ENCODE data around the gene CFAP161. TPM values are rescaled to one million over a fixed set of nuclear protein-coding genes. Genes with fewer than 3 reads are reported as not detected.

The CFAP161 gene, protein sequence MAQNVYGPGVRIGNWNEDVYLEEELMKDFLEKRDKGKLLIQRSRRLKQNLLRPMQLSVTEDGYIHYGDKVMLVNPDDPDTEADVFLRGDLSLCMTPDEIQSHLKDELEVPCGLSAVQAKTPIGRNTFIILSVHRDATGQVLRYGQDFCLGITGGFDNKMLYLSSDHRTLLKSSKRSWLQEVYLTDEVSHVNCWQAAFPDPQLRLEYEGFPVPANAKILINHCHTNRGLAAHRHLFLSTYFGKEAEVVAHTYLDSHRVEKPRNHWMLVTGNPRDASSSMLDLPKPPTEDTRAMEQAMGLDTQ
- total RNA-seq: 0.25 TPM

DNA sequence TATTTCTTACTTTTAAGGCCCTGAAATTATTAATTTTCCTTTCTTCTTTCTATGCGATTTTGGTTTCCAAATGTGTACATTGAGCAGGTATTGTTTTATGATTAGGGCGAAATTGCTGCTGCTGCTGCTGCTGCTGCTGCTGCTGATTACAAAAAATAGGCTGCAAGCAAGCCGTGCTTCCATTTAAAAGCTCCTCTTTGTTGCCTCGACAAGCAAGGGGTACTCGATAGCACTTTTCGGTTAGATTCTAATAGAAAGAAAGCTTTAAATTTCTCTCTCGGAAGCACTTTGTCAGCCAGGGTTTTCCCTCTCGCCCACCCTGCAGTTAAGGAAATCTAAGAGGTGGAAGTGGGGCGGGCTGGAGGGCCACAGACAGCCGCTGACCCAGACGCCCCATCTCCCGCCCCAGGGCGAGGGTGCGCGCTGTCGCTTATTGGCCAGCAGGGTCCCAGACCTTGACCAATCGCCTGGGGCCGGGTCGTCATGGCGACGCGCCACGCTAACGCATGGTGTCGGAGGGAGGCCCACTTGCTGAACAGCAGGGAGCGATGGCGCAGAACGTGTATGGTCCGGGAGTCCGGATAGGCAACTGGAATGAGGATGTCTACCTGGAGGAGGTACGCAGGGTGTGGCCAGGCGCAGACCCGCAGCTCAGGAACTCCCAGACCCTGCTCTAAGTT lies at the start of gene CFAP161:
TSS of gene CFAP161 (plus strand) at position 489 of the 680 bp plus-strand sequence. CDS start at position 549, 60 bp downstream.
- DNase-seq (ENCODE audit: low spot score) (peak; percentile 55), ATAC-seq (peak; percentile 64)

DNA sequence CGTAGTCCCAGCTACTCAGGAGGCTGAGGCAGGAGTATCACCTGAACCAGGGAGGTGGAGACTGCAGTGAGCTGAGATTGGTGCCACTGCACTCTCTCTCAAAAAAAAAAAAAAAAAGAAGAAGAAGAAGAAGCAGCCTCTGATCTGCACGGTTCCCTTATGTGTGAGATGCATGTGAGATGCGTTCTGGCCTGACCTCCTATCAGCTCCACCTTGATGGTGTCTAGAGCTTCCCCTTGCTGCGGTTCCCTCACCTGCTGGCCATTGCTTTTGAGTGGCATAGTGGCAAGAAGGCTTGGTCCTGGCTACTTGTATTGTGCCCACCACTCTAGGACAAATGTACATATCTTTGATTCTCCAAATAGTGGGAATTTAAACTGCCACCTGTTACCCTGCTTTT lies 49.4 kb upstream of the CFAP161 start:
- DNase-seq (ENCODE audit: low spot score): no peak
- no peak for ATAC-seq

DNA sequence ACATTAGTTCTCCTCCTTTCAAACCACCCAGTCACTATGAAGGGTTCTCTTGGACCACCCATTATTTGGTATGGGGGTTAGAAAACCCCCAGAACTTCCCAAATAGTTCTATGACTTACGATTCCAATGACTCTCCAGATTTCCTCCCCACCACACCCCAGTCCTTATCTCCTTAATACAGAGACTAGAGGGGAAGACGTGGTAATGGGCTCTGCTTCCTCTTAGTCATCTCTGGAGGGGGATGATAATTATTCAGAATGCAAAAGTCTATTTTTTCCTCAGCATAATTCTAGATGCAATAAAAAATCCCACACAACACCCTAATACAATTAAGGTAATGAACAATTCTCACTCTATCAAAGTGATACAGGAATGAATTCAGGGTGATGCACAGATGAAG lies 48.9 kb upstream of the CFAP161 start:
- DNase-seq (ENCODE audit: low spot score) (no peak), ATAC-seq (no peak)

DNA sequence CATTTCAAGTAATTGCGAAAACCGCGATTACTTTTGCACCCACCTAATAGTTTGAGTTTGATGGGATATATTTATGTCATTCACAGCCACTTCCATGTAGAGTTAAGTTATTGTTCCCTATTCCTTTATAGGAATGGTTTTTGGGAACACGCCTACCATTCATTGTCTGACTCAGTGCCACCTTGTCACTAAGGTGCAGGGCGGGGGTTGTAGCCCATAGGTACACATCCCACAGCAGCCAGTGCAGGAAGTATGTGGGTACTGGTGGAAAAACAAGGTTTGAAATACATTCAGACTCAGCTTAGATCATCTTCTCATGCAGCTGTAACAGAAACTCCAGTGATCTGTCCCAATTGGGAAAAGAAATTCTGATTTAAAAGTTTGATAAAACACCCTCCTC lies 48.2 kb upstream of the CFAP161 start:
- DNase-seq (ENCODE audit: low spot score) (no peak), ATAC-seq (no peak)

DNA sequence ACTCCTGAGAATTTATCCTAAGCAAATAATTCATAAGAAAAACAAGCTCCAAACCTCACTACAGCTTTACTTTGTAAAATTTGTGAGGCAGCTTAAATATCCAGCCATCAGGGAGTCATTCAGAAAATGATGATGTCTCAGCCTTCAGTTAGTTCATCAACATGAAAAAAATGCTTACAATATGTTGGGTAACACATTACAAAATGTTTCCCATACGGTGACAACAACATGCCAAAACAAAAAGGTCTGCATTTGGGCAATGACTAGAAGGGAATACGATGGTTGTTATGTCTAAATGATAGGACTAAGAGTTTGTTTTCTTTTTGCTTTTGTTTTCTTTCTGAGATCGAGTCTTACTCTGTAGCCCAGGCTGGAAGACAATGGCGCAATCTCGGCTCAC lies 47.0 kb upstream of the CFAP161 start:
- ATAC-seq: no peak
- DNase-seq (ENCODE audit: low spot score): no peak

DNA sequence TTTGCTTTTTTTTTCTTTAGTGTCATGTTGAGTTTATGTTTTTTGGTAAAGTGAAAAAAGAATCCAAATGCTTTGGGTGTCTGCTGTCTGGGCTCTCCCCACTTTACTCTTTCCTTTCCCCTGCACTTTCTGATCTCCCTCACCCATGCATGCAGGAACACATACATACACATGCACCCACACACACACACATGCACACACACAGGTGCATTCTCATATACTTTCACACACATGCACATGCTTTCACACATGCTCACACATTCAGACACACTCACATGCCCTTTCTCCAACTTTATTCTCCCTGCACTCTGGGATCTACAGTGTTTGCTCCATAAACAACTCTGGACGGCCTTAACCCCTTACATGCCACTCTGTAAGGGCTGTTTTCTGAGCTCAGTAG lies 46.4 kb upstream of the CFAP161 start:
- no peak for DNase-seq (ENCODE audit: low spot score)
- ATAC-seq: no peak

DNA sequence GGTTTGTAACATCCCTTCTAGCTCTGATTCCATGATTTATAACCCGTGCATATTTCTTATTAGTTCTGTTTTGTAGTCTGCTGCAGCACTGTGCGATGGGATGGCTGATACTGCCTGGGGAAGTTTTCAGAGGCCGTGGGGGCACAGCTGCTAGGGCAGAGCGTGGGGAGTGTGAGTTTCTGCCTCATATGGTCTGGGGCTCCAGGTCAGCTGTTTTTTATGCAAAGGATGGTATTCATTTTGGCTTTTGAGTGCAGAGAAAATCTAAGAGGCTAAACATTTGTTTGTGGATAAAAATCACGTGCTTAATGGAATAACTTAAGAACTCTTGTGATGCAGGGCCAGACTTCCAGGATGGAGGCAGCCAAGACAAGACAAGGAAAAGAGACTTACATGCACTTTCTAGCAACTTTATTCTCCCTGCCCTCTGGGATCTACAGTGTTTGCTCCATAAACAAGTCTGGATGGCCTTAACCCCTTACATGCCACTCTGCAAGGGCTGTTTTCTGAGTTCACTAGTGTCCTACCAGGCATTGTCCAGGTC lies 45.5 kb upstream of the CFAP161 start:
- no peak for DNase-seq (ENCODE audit: low spot score)
- ATAC-seq: no peak

DNA sequence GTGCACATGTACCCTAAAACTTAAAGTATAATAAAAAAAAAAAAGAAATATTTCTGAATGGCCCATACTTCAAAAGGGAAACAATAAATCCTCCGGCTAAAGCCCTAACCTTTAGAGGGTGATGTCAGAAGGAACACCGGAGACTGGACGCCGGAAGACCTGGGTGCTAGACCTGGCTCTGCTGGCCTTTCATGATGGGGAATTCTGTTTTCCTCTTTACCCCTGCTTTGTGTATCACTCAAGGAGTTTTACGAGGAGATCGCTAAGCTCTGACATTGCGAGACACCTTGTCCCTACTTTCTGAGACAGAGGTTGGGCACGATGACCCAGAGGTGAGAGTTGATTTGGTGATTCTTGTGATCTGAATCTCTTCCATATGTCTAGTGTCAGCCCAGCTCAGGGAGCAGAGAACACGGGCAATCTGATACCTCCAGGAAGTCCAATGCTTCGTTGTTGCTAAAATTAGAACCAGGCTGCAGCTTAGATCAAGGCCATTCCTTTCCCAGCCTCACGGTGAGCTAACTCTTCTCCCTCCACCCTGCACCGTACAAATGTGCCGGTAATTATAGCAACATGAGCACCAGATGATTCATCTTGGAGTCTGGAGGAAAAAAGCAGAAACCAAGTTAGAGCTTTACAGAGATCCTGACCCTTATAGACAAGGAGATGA lies 42.0 kb upstream of the CFAP161 start:
- no peak for ATAC-seq
- DNase-seq (ENCODE audit: low spot score): no peak

DNA sequence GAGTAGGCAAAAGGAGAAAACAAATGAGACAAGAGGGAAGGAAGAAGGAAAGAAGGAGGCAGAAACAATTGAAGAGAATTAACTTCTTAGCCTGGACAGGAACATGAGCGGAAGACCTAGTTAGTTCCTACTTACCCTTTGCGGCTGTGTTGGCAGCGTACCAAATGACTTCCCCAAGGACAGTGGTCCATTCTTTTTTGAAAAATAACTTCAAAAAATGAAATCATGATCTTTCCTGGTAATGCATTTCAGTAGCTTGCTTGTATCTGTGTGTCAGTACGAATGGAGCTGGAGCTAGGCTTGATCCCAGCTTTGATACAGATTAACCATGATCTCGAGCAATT lies 41.5 kb upstream of the CFAP161 start:
- ATAC-seq (no peak), DNase-seq (ENCODE audit: low spot score) (no peak)

DNA sequence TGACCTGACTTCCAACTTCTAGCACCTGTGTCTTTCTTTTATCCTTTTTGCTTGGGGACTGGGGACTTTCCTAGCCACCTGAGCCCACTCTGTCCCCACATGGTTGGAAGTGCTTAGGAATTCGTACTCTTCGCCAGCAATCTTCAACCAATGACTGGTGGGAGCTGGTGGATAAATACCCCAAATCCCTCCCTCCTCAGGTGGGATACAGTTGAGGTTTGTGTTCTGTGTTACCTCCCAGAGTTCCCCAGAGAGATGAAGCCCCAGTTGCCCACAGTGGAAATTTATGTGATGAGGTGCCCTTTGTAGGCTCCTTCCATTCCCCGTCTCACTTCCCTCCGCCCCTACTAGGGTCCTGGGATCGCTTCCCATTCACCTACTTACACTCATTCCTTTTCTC lies 40.1 kb upstream of the CFAP161 start:
- no peak for DNase-seq (ENCODE audit: low spot score)

DNA sequence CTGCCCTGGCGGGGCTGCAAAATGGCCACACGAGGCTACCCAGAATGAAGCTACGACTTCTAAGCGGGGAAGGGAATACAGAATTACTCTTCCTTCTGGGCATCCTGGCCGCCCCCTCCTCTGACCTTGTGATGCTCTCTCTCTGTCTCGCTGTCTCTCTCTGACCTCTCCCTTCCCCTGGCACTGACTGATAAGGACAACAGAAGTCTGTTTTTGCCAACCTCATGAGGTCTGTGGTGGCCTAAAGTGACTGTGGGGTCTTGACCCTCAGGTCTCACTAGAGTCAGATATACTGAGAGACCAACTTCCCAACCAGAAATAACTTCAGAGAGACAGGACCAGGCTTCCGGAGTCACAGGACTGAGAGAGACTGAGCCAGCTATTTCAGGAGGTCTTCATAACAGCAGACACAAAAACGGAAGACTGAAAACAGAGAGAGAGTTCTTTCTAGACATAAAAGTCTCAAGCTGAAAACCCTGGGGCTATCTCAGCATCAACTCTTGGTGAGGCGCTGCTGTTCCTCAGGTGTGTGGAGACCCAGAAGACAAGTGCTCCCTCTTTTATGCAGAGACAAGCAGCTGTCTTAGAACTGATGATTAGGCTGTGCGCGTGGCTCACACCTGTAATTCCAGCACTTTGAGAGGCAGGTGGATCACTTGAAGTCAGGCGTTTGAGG lies 38.2 kb upstream of the CFAP161 start:
- ATAC-seq: no peak

More for the DNA sequence above, 40.1 kb upstream of the CFAP161 start:
- no peak for ATAC-seq

DNA sequence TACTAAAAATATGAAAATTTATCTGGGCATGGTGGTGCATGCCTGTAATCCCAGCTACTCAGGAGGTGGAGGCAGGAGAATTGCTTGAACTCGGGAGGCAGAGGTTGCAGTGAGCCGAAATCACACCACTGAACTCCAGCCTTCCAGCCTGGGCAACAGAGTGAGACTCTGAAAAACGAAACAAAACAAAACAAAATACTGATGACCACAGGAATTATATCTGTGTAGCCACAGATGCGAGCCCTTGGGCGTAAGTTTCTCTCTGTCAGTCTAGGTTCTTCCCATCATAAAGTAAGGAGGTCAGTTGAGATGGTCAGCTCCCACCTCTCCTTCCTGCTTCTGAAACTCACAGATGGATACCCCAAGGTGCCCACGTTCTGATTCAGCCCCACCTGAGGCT lies 37.7 kb upstream of the CFAP161 start:
- no peak for DNase-seq (ENCODE audit: low spot score)
- no peak for ATAC-seq

More for the DNA sequence above, 38.2 kb upstream of the CFAP161 start:
- DNase-seq (ENCODE audit: low spot score): no peak

DNA sequence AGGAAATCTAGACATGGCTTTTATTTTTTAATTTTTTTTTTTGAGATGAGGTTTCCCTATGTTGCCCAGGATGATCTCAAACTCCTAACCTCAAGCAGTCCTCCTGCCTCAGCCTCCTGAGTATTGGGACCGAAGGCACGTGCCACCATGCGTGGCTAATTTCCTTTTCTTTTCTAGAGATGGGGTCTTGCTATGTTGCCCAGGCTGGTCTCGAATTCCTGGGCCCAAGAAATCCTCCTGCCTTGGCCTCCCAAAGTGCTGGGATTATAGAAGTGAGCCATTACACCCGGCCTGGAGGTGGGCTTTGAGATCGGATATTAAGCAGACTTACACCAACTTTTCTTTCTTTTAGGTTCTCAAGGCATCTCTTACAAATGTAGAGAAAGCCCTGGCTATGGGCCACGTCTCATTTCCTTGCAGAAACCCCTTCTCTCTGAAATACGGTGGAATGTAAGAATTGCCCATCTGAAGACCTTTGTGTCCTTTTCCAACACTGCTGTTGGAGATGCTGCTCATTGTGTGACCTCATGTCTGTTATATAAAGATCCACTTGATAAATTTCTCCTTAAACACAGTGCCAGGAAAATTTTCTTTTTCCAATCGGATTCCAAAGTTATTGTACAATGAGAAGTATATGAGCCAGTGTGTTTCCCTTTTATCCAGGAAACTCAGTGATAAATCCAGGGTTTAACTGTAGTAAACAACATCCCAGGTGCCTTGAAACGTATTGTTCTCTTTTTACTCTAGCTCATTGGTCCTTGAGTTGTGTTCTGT lies 36.8 kb upstream of the CFAP161 start:
- ATAC-seq (no peak), DNase-seq (ENCODE audit: low spot score) (no peak)

DNA sequence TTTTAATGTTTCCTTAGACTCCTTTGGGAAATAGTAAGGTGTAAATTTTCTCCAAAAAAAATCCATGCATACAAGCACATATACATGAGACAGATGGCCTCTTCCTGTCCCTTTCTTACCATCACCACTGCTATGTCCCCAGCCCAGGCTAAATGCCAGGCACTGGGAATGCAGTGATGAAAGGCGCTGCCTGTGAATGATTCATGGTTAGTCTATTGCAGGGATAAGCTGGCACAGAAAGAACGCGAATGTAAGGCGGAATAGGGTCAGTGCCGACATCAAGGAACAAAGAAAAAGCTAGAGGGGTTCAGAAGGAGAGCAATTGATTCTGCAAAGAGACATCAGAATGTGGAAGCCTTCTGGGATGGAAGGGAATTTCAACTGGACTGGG lies 36.2 kb upstream of the CFAP161 start:
- ATAC-seq: no peak
- DNase-seq (ENCODE audit: low spot score): no peak

DNA sequence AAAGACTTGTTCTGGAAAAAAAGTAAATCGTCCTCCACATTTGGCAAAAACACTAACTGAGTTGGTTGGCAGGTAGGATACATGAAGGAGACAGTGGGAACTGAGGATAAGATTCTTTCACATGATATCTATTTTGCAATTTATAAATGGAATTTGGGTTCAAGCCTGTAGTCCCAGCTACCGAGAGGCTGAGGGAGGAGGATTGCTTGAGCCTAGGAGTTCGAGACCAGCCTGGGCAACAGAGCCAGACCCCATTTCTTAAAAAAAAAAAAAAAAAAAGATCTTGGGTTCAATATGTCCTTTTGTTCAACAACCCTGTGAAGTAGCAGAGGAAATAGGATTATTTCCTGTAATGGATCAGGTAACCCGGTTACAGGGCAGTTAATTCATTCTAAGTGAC lies 35.7 kb upstream of the CFAP161 start:
- ATAC-seq (no peak), DNase-seq (ENCODE audit: low spot score) (no peak)

DNA sequence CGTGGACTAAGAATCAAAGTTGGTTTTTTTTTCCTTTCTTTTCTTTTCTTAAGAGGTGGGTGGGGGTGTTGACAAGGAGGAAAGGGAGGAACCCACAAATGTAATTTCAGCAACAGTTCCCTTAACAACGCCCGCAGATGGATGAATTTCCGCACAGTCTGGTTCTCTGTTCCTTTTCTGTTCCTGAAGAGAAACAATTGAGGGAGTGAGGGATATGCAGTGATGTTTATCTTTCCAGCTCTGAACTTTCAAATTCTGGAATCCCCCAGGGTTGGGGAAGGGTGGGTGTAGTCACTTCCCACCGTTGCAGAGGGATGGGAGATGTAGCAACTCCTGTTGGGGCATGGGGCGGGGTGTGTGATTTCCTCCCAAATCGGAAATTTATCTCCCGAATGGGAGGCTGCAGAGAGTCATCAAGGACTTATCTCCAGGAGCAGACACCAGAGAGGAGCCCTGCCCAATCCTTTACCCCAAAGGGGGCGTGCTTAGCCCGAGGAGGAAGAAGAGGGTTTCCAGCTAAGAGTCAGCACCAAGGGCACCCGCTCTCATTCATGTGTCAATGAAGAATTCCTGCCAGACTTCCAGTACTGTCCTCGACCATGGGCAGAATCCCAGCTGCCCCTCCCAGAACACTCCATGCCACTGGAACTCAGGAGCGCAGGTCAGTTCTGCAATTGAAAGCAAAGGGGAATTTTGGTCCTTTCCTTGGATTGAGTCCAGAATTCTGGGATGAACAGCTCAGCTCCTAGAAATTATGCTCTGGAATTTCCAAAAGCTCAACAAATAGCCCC lies 35.0 kb upstream of the CFAP161 start:
- ATAC-seq (peak; percentile 40), DNase-seq (ENCODE audit: low spot score) (peak; percentile 47)

DNA sequence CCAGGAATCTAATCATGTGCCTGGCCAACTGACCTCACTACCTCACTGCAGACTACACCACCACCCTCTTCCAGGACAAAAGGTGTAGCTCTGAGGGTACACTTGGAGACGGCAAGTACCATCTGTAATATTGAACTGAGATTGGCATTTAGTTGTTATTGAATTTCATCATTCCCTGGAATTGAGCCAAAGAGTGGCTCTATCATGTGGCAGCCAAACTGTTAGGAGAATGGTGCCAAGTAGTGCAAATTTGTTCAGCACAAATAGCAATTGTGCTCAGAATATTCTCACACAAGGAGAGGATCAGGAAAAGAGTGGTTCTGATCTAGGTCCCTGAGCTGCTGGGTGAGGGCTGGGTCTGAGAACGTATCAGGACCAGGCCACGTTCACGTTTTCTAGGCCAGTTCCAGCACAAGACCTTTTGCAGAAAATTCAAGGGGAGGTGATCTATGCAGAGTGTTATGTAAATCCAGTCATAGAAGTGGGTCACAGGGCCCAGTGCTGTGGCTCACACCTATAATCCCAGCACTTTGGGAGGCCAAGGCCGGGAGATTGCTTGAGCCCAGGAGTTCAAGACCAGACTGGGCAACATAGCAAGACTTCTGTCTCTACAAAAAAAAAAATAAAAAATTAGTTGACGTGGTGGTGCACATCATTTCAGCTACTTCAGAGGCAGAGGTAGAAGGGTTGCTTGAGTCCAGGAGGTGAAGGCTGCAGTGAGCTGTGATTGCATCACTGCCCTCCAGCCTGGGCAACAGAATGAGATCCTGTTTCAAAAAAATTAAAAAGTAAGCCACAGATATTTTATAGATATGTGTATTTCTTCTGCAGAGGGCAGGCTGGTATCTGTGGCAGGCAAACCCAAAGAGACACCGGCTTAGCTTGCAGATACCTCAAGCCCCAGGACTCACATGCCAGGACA lies 31.9 kb upstream of the CFAP161 start:
- ATAC-seq: peak; percentile 54
- no peak for DNase-seq (ENCODE audit: low spot score)

DNA sequence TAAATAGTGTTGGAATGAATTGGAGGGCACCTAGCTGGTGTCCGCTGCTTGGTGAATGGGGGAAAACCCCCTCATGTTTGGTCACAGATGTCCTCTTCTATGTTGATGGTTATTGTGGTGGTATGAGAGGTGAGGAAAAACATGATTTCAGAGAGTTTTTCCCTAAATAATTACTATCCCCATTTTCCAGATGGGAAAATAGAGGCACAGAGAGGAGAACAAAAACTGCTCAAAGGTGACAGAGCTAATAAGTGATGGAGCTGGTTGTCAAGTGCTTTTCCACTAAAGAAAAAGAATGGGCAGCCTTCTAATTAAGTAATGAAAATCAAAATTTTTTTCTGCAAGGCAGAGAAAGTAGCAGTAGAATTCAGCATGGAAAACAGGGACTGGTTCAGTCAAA lies 30.2 kb upstream of the CFAP161 start:
- no peak for ATAC-seq
- no peak for DNase-seq (ENCODE audit: low spot score)

DNA sequence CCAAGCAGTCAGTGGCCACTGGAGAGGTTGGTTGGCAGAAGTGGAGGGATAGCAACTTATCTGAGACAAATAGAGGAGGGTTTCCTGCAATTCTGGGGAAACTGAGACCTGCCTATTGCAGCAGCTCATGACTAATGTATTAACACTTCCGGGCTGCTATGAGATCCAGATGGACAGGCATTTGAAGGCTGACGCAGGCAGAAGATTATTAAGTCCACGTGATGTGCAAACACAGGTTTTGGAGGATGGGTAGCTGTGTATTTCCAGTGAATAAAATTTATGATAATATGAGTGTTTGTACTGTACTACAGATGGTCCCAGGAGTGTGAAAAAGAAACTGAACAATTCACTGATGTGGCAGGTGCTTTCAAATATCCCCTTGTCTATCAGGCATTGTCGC lies 28.5 kb upstream of the CFAP161 start:
- ATAC-seq: no peak

More for the DNA sequence above, 28.5 kb upstream of the CFAP161 start:
- no peak for DNase-seq (ENCODE audit: low spot score)
